ENCODE results near the gene FOXL1.

DNA sequence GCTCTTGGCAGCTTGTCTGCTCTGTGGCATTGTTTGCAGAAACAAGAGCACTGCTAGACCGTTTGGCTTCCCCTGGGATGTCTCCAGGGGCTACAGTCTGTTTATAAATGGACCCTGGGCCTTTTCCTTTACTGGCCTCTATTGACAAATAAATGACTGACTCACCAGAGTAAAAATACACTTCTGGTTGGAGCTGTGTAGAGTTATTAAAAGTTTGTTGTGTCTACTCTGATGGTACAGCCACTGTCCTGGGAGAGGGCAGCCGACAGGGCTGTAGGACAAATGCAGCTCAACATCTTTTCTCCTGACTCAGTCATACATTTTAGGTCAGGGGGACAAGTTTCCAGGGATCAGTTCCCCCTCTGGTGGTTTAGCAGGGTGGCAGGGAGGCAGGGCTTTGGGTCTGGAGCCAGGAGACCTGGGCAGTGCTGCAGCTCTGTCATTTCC is 30.0 kb downstream of the FOXL1 start:
- TF ChIP-seq RAD21 (IDR thresholded peaks at IDR 0.05; ENCODE audit: low read depth) (no peak), CEBPB (IDR thresholded peaks at IDR 0.05) (no peak), EP300 (IDR thresholded peaks at IDR 0.05; ENCODE audit: borderline replicate concordance) (no peak), MAX (IDR thresholded peaks at IDR 0.05) (no peak), YY1 (IDR thresholded peaks at IDR 0.05; ENCODE audit: low read depth) (no peak), TAF1 (IDR thresholded peaks at IDR 0.05; ENCODE audit: low read depth) (no peak), CREB1 (IDR thresholded peaks at IDR 0.05; ENCODE audit: low read depth) (no peak)
